Fibroblast of peridontal ligament (primary cell): ENCODE measurements around the gene GNB1L.

Experiments
- DNase-seq: peaks from one replicate; pipeline ENCODE4 v3.0.0-alpha.2; 2010; ENCODE audit errors: extremely low read depth

GNB1L gene

DNA sequence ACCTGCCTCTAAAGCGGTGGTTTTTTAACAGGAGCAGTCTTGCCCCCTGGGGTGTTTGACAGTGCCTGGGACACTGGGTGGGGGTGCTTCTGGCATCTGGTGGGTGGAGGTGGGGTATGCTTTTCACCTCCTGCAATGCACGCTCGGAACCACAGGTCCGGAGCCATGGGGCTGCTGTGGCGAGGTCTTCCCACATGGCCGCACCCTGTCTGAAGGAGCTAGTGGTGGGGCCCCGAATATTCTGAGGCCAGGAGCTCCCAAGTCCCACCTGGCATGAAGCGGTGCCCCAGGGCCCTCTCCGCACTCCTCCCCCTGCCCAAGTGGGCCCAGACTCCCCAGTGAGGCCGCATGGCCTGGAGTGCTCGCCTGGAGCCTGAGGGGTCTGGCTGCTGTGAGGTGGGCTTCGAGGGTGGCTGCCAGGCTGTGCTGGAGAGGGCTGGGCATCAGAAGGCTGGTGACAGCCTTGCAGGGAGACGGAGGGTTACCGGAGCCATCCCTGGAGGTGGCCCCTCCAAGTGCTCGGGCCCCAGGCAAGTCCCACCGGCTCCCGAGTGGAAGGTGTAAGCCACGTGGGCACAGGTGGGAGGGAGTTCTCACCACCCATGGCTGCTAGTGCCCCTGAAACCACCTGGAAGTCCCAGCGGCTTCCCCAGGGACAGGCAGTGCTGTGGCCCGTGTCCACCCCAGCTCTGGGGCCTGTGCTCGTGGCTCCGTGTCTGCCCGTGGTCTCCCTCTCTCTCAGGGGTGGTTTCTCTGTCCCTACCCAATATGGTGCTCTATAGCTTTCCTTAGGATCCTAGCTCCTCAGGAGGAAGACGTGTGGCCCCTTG is 79.0 kb downstream of the GNB1L start:
- DNase-seq: no peak

DNA sequence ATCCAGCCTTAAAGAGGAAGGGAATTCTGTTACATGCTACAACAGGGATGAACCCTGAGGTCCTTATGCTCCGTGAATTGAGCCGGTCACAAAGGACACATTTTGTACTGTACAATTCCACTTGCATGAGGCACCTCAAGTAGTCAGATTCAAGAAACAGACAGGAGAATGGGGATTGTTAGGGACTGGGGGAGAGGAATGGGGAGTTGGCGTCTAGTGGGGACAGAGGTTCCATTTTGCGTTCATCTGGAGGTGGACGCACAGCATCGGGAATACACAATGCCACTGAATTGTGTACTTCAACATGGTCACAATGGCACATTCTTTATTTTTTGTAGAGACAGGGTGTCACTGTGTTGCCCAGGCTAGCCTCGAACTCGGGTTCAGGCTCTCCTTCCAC is 80.0 kb downstream of the GNB1L start:
- DNase-seq: no peak

DNA sequence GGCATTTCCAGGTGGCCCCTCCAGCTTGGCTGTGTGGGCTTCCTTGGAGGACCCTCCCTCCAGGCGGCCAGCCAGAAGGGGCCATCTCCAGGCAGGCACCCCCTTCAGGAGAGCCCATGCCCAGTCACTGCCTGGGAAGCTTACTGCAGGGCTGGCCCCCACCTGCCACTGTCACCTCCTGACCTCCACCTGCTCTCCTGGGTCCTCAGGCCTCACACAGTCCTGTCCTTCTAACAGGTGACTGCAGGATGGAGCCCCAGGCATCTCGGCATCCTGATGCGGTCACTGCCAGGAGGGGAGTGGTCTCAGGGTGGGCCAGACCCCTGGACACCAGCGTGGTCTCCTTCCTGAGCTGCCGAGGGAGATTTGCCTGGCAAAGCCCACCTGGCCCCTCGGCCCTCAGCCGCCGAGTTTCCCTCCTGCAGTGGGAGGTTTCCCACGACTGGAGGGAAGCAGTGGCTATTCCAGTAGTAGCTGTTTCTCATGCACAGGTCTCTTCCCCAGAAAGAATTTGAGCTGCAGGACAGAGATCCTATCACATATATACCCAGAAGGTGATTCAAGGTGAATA is 81.1 kb downstream of the GNB1L start:
- DNase-seq: no peak

DNA sequence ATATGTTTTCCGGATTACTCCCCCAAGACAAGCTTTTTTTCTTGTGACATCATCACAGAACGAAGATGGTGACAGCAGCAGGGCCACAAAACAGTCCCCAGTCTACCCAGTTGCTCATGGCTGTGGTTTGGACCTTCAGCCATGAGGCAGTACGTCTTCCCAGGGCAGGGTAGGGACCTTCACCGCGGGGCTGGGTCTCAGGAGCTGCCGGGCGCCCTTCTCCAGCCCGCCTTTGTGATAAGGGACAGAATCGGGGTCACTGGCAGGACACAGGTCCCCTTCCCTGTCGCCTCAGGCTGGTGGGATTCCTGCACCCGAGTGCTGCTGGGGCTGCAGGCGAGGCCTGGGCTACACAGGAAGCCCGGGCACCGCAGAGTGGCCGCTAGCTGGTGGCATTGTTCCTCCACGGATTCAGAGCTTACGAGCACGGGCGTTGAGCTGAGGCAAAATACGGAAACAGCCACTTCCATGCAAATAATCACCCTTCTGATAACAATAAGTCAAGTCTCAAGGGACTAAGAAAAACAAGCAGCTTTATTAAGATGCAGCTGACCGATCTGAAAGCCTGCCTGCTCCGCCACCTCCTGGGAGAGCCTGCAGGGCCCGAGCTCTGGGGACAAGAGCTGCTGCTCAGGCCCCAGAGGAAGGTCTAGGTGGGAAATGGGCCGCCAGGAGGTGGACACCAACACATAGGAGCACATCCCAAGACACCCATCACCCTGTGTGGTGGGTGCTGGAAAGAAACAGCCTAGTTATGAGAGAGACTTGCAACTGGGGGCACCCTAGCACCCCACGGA is 81.8 kb downstream of the GNB1L start:
- no peak for DNase-seq

DNA sequence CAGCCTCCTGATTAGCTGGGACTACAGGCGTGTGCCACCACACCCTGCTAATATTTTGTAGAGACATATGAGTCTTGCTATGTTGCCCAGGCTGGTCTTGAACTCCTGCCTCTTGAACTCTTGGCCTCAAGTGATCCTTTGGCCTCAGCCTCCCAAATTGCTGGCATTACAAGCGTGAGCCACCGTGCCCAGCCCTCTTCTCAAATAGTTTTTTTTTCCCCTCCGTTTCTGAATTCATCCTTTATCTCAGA is 82.3 kb downstream of the GNB1L start:
- DNase-seq: no peak

DNA sequence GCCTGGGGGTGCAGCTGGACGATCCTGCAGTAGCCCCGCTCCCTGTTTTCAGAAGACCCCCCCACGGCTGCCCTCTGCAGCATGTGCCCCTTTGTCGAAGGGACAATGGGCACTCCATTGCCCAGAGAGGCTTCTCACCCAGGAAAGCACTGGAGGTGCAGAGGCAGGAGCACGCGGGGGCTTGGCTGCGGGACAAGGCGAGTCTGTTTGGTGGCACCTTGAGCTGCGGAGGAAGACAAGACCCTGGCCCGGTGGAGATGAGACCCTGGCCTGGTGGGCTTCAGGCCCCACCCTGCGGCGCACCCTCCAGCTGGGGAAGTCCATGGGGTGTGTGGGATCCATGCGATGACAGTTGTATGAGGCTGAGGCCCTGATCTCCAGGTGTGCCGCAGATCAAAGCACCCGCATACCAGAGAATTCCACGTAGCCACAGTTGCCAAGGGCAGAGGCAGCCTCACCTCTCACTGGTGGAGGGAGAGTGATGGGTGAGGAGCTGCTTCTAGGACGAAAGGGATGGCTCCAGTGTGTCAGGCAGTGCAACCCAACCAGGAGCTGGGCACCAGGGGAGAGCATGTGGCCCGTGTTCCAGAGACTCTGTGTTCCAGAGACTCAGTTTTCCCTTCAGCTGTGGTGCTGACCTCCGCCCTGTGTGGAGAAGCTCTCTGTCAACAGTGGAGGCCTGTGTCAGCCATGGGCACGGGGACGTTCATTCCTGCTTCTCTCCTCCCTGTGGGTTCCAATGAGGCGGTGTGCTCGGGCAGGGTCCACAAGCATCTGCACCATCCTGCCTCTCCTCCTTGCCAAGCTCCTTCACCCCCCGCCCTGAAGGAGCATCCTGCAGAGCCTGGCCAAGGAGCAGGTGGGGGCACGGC is 84.1 kb downstream of the GNB1L start:
- no peak for DNase-seq

DNA sequence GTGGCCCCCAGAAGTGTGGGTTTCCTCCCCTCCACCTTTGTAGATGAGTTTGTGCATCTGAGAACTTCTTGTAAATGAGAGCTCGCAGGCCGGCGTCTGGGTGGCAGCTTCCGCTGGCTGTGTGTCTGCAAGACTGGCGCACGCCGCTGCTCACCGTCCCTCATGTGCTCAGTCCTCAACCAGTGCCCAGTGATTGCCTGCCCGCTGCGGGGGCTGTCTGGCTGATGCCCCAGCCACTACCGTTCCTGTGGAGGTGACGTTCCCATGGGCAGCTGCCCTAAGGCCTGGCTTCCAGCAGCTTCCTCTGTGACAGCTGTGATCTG is 85.3 kb downstream of the GNB1L start:
- no peak for DNase-seq

DNA sequence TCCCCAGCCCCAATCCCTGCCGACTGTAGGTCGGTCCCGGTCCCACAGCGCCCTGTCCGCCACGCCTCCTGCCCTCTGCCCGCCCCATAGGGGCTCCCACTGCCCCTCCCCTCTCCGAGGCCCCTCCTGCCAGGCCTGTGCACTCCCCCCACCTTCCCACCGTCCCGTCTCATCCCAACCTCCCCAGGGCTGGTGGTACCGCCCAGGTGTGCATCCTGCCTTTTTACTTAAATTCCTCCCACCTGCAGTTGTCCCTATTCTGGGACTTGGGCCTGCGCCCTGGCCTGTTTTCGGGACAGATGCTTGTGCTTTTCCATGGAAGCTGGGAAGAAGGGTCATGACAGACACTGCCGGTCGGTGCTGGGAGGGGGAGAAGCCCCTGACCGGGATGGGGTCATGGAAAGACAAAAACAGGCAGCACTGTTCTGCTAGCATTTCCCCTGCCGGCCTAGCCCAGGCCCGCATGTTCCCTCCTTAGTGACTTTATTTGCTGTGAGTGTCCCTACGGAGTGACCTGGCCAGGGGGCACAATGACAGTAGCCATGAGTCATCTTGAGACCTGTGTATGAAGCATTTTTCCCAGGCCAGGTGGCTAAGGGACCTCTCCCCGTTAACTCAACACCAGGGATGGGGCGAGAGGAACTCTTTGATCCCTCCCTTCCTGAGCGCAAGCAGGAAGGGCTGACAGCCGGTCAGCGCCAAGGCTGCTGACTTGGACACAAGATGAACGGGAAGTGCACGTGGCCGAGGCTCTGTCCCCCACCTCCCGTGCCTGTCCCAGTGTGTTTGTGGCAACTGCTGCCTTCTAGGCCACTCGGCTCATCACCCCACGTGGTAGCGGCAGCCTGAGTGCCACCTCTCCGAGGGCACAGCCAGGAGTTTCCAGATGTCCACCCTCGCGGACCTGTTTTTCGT is 87.0 kb downstream of the GNB1L start:
- DNase-seq: no peak

DNA sequence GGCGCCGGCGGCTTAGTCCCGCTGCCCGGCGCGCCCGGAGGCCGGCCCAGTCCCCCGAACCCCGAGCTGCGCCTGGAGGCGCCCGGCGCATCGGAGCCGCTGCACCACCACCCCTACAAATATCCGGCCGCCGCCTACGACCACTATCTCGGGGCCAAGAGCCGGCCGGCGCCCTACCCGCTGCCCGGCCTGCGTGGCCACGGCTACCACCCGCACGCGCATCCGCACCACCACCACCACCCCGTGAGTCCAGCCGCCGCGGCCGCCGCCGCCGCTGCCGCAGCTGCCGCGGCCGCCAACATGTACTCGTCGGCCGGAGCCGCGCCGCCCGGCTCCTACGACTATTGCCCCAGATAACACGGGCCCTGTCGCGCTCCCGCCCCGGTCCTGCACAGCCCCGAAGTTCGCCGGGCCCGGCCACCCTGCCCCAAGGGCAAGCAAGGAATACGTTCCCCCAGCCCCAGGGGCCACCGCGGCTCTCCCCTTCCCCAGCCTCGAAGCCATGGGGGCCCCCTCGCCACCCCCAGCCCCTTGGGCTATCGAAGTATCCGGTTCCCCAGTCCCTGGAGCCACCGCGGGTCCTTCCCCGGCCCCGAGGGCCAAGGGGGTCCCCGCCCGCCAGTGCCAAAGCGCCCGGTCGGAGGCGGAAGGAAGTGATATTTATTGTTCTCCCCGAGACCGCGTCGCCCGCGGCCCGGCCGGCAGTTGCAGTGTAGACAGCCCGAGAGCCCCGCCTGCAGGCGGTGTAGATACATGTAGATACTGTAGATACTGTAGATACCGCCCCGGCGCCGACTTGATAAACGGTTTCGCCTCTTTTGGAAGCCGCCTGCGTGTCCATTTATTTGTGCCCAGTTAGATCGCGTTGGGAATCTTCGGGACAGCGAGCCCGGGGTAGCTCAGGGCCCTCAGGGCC is 87.9 kb downstream of the GNB1L start:
- DNase-seq: no peak

DNA sequence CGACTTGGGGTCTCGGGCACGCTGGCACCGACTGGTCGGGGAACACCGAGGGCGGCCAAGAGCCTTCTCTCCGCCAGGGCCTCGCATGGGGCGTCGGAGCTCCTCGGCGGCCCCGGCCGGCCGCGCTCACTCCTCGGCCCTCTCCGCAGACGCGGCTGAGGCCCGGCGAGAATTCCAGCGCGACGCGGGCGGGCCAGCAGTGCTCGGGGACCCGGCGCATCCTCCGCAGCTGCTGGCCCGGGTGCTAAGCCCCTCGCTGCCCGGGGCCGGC is 88.5 kb downstream of the GNB1L start:
- no peak for DNase-seq

DNA sequence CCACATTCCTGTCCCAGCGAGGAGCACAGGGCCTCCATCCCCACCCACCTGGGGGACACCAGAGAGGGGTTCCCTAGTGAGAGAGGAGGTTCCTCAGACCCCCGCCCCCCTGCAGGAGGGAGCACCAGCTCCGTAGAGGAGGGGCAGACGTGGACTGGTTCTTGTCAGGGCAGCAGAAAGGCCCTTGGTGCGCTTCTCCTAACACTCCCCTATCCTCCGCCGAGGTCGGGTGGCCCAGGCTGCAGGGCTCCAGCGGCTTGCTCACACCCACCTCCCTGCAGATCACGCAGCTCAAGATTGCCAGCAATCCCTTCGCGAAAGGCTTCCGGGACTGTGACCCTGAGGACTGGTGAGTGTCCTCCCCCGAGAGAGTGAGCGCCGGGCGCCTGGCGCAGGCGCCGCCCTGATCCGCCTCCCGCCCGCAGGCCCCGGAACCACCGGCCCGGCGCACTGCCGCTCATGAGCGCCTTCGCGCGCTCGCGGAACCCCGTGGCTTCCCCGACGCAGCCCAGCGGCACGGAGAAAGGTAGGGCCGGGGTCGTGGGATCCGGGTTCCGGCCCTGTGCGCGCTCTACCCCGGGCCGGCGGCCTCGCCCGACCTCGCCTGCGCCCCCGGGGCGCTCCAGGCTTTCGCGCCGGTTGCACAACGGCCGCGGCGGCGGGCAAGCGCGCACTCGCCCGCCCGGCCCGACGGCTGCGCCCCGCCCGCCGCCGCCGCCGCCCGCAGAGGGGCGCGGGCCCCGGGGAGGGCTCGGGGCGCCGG is 89.0 kb downstream of the GNB1L start:
- DNase-seq: no peak

DNA sequence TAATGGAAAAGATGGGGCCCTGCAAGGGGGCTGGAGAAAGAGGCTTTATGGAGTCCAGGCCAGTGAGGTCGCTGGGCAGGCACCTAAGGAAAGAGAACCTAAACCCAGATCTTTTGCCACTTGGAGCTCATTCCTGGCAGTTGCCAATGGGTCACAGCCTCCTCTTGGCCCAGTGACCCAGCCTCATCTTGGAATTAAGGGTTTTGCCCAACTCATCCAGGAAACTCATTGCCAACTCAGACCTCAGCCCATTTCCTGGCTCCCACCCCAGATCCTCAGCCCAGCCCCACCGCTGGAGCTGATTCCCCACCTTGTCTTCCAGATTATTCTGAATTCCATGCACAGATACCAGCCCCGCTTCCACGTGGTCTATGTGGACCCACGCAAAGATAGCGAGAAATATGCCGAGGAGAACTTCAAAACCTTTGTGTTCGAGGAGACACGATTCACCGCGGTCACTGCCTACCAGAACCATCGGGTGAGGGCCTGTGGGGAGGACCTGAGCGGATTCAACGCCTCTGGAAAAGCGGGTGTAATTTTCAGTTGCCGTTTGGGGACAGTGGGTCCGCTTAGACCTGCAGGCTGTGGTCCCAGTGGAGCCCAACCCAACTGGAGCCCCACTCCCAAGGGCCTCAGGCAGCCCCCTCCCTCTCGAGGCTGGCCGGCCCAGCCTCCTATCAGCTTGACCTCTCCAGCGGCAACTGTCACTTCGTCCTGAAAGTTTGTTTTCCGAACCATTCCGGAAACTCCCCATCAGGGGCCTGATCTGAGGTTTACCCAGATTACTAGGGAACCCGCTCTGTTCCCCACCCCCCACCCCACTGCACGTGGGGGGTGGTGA is 89.8 kb downstream of the GNB1L start:
- no peak for DNase-seq

DNA sequence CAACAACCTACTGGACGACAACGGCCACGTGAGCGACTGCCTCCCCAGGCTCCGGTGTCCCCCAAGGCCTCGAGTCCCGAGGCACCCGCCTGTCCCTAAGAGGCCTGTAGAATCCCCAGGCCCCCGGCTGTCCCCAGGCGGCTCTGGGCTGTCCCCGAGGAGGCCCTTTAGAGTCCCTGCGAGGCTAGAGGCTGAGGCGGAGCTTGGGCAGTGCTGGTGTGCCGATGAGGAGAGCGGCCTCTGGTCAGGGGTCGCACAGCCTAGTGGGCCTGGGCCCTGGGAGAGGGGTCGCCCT is 90.4 kb downstream of the GNB1L start:
- DNase-seq: no peak

DNA sequence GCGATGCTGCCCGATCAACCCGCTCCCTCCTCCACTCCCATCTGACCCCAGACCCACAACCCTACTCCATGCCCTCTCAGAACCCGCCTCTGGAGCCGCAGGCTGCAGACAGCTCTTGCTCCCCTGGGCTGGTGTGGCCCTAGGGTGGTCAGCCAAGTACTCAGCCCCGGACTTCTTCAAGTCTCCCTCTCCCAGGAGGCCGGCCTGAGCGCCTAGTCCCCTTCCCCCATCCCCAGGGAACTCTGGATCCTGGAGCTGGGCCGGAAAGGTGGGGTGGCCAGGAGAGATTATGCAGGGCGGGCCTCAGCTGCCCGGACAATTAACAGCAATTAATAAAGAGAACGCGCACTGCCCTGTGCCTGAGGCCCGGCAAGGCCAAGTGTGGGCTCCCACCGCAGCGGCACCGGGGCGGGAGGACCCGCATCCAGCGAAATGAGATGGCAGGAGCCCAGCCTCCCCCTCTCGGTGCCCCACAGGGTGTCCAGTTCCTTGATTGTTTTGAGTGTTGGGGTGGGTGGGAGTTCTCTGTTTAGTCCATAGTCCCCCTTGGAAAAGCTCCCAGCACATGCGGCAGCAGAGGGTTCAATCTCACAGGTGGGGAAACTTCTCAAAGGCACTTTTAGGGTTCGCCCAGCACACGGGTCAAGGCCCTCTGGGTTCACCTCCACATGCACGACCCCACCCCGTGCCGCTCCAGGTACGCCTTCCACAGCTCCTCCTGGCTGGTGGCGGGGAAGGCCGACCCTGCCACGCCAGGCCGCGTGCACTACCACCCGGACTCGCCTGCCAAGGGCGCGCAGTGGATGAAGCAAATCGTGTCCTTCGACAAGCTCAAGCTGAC is 91.0 kb downstream of the GNB1L start:
- no peak for DNase-seq

DNA sequence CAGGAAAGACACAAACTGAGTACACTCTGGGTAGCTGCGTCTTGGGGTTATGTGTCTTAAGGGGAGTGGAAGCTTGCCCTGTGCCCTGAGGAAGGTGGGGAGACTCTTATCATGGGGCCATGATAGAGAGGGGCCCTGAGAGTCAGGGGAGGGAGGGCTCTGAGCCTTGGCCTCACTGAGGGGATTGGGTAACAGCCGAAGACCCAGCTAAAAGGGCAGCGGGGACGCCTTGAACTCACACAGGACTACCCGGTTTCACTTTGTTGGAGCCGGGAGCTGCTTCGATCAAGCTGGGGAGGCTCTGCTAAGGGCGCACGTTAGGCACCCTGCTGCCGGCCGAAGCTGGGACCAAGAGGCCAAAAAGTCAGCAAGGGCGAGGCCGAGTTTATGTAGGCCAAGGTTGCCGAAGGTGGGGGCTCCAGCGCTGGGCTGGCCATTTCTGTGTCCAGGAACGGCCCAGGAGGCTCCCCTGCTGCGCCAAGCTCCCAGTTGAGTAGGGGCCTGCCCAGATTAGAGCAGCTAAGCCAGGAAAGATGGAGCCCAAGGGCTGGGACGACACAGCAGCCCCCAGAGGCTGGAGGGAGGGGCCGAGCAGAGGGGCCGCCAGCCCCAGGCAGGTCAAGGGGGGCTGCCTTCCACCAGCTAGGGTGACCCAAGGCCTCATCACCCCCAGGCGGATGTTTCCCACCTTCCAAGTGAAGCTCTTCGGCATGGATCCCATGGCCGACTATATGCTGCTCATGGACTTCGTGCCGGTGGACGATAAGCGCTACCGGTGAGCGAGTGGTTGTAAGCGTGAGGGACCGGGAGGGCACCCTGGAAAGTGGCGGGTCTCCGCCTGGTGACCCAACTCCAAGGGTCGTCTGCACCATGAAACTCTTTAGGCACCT is 91.9 kb downstream of the GNB1L start:
- DNase-seq: no peak

DNA sequence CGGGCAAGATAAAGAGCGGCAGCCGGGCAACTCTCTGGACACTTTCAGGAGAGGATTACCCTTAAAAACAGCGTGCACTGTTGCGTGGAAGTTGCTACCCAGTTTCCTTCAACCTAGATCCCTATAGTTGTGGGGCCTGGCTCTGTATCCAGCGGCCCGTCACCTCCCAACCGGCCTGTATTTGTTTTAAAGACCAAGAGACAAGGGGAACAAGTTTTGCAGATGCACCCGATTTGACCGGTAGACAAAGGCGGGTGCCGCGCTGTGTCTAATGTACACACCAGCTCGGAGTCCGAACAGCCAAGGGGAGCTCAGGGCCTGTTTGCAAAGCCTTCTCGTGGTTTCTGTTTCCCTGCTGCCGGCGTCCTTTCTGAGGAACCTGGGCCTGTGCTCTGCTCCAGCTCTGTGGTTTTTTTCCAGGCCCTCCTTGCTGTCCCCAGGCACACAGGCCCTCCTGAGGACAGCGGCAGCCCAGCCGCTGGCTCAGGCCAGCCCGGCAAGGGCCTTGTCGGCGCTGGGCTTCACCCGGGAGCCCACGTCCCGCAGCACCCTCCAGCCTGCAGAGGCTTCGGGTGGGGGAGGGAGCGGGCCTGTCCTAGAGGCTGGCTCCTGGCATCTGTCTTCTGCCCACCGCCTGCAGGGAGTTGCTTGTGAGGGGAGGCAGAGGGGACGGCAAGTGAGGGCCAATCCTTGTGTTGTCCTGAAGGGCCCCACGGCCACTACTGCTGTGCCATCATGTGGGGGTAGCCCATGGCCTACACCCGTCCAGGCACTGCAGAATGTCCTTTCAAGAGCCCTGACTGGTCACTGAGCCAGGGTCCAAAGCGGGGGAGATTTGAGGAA is 92.7 kb downstream of the GNB1L start:
- DNase-seq: no peak
